ENCODE results near the gene ACAA1. TPM values are rescaled to one million over a fixed set of nuclear protein-coding genes. Genes with fewer than 3 reads are reported as not detected.

ACAA1 gene
- total and polyA plus RNA-seq, 9 of the 15 experiments (the other 6 are each of a cell fraction or from before 2014, with no cell fraction given) = 4.0 to 88.9 (median 57.2) TPM

- TF ChIP-seq, protein P1, sequence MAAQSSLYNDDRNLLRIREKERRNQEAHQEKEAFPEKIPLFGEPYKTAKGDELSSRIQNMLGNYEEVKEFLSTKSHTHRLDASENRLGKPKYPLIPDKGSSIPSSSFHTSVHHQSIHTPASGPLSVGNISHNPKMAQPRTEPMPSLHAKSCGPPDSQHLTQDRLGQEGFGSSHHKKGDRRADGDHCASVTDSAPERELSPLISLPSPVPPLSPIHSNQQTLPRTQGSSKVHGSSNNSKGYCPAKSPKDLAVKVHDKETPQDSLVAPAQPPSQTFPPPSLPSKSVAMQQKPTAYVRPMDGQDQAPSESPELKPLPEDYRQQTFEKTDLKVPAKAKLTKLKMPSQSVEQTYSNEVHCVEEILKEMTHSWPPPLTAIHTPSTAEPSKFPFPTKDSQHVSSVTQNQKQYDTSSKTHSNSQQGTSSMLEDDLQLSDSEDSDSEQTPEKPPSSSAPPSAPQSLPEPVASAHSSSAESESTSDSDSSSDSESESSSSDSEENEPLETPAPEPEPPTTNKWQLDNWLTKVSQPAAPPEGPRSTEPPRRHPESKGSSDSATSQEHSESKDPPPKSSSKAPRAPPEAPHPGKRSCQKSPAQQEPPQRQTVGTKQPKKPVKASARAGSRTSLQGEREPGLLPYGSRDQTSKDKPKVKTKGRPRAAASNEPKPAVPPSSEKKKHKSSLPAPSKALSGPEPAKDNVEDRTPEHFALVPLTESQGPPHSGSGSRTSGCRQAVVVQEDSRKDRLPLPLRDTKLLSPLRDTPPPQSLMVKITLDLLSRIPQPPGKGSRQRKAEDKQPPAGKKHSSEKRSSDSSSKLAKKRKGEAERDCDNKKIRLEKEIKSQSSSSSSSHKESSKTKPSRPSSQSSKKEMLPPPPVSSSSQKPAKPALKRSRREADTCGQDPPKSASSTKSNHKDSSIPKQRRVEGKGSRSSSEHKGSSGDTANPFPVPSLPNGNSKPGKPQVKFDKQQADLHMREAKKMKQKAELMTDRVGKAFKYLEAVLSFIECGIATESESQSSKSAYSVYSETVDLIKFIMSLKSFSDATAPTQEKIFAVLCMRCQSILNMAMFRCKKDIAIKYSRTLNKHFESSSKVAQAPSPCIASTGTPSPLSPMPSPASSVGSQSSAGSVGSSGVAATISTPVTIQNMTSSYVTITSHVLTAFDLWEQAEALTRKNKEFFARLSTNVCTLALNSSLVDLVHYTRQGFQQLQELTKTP (IDR thresholded peaks at IDR 0.05; ENCODE audit: low read depth in 1 of 2, partially characterized antibody in 2 of 2) = no peak
- no peak for TF ChIP-seq NFXL1 (CRISPR knock-in tag; IDR thresholded peaks at IDR 0.05)
- no peak for TF ChIP-seq ZNF766 (CRISPR knock-in tag; conservative IDR thresholded peaks at IDR 0.05)
Measured at GRCh38 chr3:38118421-38119247, 18.3 kb downstream of the ACAA1 start (continued).

All from K562 (cell line).